Neural progenitor cell (in vitro differentiated cells): ENCODE results near the gene TSEN15.

Experiments used
- CTCF ChIP-seq: fragments of 200-600 bp; sonication (generic); IDR thresholded peaks from 2 replicates; pipeline ENCODE4 v1.5.1; 2017; ENCODE audit warnings: antibody characterized with exemption, mild to moderate bottlenecking
- EZH2 ChIP-seq: fragments of 200-600 bp; sonication (generic); IDR thresholded peaks from 2 replicates; pipeline ENCODE4 v1.6.1; 2017; ENCODE audit warnings: antibody characterized with exemption, mild to moderate bottlenecking, moderate library complexity

GRCh38 chr1:184020855-184021254 is 30.7 kb upstream of the TSEN15 start:
- TF ChIP-seq CTCF (no peak), EZH2 (no peak)
